Vagina (tissue), 2 donors: ENCODE measurements around the gene KIDINS220.

Source experiments
- CTCF ChIP-seq, 3 experiments: fragments of 450-650 bp in 2 of 3; fragments of 200-600 bp in 1 of 3; sonication (generic) in 1 of 3; IDR thresholded peaks; one replicate each; pipeline ENCODE4 v1.5.1; 2017 to 2019; ENCODE audit warnings: antibody characterized with exemption in 3 of 3, mild to moderate bottlenecking in 2 of 3, moderate library complexity in 2 of 3
- POLR2AphosphoS5 ChIP-seq, 2 donors: sonication (generic); formaldehyde crosslinking; IDR thresholded peaks; one replicate each; pipeline ENCODE4 v1.9.0; 2017; ENCODE audit warnings: antibody characterized with exemption in 2 of 2, mild to moderate bottlenecking in 2 of 2, low read depth in 1 of 2; ENCODE audit not compliant: insufficient read depth in 1 of 2

- TF ChIP-seq POLR2AphosphoS5 (IDR thresholded peaks at IDR 0.05; ENCODE audit: insufficient read depth in 1 of 2, low read depth in 1 of 2), result no peak
- TF ChIP-seq CTCF (IDR thresholded peaks at IDR 0.05), result no peak
Measured at GRCh38 chr2:8737571-8738175, 99.7 kb downstream of the KIDINS220 start.
